Measurements from ENCODE around the gene ARID1B.

GRCh38 chr6:156808287-156808686 lies 31.1 kb downstream of the ARID1B start:
- TF ChIP-seq CTCF (IDR thresholded peaks at IDR 0.05) (no peak), EZH2 (IDR thresholded peaks at IDR 0.05; ENCODE audit: borderline replicate concordance, insufficient read depth, low read depth, low read length, poor library complexity, severe bottlenecking) (no peak)
